Measurements from ENCODE around the gene FYN. TPM values are rescaled to one million over a fixed set of nuclear protein-coding genes. Genes with fewer than 3 reads are reported as not detected.
"Not testable (repeated sequence)": the region's sequence is repeated elsewhere in the genome, so short reads cannot be mapped to it uniquely, and the experiment has no call there.

Gene FYN
- total RNA-seq, 1 donor from 2014 or later: 130 TPM

DNA sequence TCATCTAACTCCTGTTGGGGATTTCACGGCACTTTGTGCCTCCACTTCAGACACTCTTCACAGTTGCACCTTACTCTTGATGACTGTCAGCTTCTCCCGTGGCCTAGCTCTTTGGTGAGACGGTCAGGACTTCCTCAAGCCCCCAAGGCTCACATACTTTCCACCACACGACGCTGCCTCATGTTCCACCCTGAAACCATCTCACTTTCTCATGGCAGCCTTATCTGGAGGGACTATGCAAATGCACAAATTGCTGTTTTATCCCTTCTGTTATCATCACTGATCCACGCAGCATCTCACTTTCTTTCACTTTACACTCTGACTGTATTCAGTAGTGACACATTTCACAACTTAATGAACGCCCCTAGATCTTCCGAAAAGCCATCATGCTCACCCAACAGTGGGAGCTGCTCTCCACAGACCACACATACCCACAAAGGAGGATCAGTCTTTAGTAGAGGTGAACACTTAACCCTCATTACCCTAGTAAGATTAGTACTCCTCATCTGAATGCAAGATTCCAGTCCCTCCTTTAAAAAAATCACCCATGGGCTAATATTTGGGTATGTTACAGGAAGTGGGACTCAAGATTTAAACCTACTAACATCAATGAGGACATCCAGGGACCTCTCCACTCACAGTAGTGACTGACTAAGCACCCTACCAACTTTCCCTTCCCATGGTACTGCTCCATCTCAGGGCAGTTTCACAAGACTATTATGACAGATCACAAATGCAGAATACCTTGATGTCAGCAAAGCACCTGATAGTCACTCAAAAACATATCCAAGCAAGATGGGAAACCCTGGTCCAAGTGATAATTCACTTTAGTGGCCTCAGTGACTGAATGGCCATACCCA lies 35.4 kb downstream of the FYN start:
- no peak for DNase-seq (ENCODE audit: extremely low spot score in 2 of 2)
- no peak for TF ChIP-seq POLR2AphosphoS5 (IDR thresholded peaks at IDR 0.05; ENCODE audit: insufficient read depth in 1 of 2, low read depth in 1 of 2)
- no peak for TF ChIP-seq POLR2A (IDR thresholded peaks at IDR 0.05)
- TF ChIP-seq, protein P1, sequence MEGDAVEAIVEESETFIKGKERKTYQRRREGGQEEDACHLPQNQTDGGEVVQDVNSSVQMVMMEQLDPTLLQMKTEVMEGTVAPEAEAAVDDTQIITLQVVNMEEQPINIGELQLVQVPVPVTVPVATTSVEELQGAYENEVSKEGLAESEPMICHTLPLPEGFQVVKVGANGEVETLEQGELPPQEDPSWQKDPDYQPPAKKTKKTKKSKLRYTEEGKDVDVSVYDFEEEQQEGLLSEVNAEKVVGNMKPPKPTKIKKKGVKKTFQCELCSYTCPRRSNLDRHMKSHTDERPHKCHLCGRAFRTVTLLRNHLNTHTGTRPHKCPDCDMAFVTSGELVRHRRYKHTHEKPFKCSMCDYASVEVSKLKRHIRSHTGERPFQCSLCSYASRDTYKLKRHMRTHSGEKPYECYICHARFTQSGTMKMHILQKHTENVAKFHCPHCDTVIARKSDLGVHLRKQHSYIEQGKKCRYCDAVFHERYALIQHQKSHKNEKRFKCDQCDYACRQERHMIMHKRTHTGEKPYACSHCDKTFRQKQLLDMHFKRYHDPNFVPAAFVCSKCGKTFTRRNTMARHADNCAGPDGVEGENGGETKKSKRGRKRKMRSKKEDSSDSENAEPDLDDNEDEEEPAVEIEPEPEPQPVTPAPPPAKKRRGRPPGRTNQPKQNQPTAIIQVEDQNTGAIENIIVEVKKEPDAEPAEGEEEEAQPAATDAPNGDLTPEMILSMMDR (IDR thresholded peaks at IDR 0.05): no peak
- intact Hi-C loops (cut with DNase I): no loop called here
- no peaks in the 10 kb centered on the region for H3K27me3 ChIP-seq
- H3K4me1 ChIP-seq: peaks cover 46% of the 10 kb centered on the region
- no peak overlapping the region for H3K27ac ChIP-seq
- no peaks in the 10 kb centered on the region for H3K9me3 ChIP-seq
- no peaks in the 10 kb centered on the region for H3K36me3 ChIP-seq
- no peak overlapping the region for H3K4me3 ChIP-seq

DNA sequence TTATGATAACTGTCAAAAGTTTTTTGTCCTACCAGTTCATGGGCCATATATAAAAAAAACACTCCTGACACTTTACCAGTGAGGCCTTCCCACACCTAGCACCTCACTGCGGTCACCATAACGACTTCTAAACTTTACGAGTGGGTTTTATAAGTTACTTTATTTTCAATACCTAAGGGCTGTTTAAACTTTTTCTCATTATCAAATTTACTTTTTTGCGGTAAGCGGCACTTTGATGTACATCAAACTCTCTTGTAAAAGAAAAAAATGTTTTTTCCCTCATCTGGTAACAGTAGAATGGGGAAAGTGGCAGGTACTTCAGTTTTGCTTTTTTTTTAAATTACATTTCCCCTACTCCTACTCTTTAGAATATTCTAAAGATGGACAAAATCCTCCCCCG lies 36.2 kb downstream of the FYN start:
- no peaks in the 10 kb centered on the region for H3K9me3 ChIP-seq
- TF ChIP-seq, protein P1 (IDR thresholded peaks at IDR 0.05): no peak
- TF ChIP-seq POLR2AphosphoS5 (IDR thresholded peaks at IDR 0.05; ENCODE audit: insufficient read depth in 1 of 2, low read depth in 1 of 2) (no peak), POLR2A (IDR thresholded peaks at IDR 0.05) (no peak)
- no peak for DNase-seq (ENCODE audit: extremely low spot score in 2 of 2)
- no peak overlapping the region for H3K27ac ChIP-seq
- H3K4me1 ChIP-seq: peaks cover 38% of the 10 kb centered on the region
- H3K4me3 ChIP-seq: no peak overlapping the region
- intact Hi-C loops (cut with DNase I): no loop called here
- H3K36me3 ChIP-seq: no peaks in the 10 kb centered on the region
- H3K27me3 ChIP-seq: no peaks in the 10 kb centered on the region

DNA sequence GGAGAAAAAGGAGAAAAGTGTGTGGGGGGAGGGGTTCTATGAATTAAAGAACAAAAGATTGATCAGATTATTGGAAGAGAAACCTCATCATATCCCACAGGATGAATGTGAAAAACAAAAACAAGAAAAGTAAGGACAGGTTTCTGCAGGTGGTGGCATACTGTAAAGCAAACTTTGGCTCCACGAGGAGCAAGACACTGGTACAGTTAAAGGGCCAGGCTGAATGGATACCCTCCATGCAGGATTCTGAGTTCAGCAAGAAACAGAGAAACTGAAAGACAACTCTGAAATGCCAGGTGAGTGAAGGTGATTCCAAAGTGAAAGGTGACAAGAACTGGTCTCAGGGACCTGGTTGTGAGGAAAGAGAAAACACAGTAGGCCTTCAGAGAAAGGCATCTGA lies 37.4 kb downstream of the FYN start:
- no peaks in the 10 kb centered on the region for H3K36me3 ChIP-seq
- no peak overlapping the region for H3K4me3 ChIP-seq
- H3K27me3 ChIP-seq: no peaks in the 10 kb centered on the region
- peaks cover 37% of the 10 kb centered on the region for H3K4me1 ChIP-seq
- intact Hi-C loops (cut with DNase I): no loop called here
- no peaks in the 10 kb centered on the region for H3K9me3 ChIP-seq
- DNase-seq (ENCODE audit: extremely low spot score in 2 of 2): no peak
- no peak overlapping the region for H3K27ac ChIP-seq
- TF ChIP-seq POLR2A (IDR thresholded peaks at IDR 0.05): no peak
- TF ChIP-seq, protein P1 (IDR thresholded peaks at IDR 0.05): no peak
- no peak for TF ChIP-seq POLR2AphosphoS5 (IDR thresholded peaks at IDR 0.05; ENCODE audit: insufficient read depth in 1 of 2, low read depth in 1 of 2)

DNA sequence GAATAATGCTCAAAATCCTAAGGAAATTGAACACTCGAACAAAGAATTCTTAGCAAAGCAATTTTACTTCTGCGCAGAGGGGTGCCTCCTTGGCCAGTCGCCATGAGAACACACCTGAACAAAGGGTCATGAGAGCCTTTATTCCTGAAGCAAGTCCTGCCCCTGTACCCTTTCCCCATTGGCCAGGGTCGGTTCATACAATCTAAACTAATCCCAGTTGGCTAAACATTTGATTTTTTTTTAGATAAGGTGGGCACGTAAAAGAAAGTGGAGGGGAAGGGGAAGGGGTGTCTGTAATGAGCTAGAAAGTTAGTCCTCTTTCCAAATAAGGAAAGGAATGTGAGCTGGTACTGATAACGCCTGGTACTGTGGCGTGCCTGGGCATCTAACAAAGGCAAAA lies 37.9 kb downstream of the FYN start:
- H3K27me3 ChIP-seq; H3K27ac ChIP-seq; intact Hi-C loops (cut with DNase I); H3K36me3 ChIP-seq; H3K4me3 ChIP-seq; DNase-seq (ENCODE audit: extremely low spot score in 2 of 2); H3K9me3 ChIP-seq: not testable (repeated sequence)
- H3K4me1 ChIP-seq: peaks cover 38% of the 10 kb centered on the region

DNA sequence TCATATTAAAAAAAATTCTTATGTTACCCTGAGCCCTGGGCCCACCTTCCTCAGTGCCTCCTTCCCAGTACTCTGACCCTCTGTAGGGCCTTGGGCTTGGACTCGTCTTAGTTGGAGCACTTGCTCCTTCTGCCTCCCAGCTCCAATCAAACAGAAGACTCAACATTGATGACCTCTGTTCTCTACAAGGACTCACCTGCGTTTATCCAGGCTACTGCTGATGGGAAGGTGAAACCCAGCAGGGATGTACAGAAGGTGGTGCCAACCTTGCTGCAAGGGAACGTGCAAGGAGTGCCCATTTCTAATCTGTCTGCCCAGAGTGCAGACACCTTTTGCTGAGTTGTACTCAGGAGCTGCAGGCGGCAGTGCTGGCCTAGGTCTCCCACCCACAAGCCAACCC lies 38.9 kb downstream of the FYN start:
- Histone ChIP-seq H3K9me3 (no peaks in the 10 kb centered on the region), H3K36me3 (no peaks in the 10 kb centered on the region), H3K4me1 (peaks cover 44% of the 10 kb centered on the region), H3K27me3 (no peaks in the 10 kb centered on the region), H3K4me3 (no peak overlapping the region), H3K27ac (no peak overlapping the region)
- TF ChIP-seq POLR2A (IDR thresholded peaks at IDR 0.05): no peak
- no peak for TF ChIP-seq POLR2AphosphoS5 (IDR thresholded peaks at IDR 0.05; ENCODE audit: insufficient read depth in 1 of 2, low read depth in 1 of 2)
- TF ChIP-seq, protein P1 (IDR thresholded peaks at IDR 0.05): no peak
- DNase-seq (ENCODE audit: extremely low spot score in 2 of 2): no peak
- intact Hi-C loops (cut with DNase I): no loop called here

Data from vagina (tissue), 2 donors.